GM21390 (cell line): ENCODE data around the gene BCL2A1.
"Not testable (repeated sequence)": the region's sequence is repeated elsewhere in the genome, so short reads cannot be mapped to it uniquely, and the experiment has no call there.

Source experiments
- ATAC-seq: cut with Tn5 transposase; IDR thresholded peaks from one replicate; pipeline ENCODE4 v1.9.1; 2021; ENCODE audit not compliant: unreplicated experiment

BCL2A1 gene

DNA sequence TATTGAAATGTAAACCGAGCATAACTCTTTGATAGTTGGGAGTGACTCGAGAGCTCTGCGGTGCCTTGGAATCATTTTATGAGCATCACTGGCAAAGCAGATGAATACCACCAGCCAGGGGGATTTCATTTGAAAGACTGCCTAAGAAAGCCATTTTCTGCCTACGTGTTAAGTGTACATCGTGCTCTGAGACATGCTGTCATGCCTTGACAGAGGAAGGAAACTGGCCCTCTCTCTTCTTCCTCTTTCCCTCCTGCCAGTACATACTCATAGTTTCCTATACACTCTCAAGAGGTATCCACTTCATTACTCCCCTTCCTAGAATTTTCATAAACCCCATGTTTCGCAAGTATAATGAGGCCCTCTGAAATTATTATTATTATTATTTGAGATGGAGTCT lies 8.8 kb downstream of the BCL2A1 start:
- ATAC-seq = peak; percentile 49

DNA sequence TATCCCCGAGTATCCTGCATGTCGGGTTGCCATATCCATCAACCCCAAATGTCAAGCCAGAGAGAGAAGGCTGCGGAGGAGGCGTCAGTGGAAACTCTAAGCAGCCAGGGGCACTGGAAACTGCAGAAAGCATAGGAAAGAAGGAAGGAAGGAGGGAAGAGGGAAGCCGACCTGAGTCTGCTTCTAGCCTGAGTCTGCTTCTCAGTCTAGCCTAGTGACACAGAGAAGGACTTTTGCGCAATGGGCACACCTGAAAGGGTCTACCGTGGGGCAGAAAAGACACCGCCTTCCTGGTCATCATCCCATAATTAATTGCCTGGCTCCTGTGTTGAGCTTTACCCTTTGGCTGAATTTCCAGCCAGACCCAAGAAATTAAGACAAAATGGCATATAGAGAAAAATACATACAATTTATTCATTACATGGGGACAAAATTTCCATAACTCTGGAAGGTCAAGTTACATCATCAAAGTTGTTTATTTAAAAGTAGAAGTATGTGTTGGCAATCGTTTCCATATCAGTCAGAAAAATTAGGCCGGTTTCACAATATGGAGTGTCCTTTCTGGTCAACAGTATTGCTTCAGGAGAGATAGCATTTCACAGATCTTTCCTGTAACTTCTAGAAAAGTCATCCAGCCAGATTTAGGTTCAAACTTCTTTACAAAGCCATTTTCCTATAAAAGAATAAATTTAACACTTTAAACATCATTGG lies 10.3 kb downstream of the BCL2A1 start:
- ATAC-seq = no peak

DNA sequence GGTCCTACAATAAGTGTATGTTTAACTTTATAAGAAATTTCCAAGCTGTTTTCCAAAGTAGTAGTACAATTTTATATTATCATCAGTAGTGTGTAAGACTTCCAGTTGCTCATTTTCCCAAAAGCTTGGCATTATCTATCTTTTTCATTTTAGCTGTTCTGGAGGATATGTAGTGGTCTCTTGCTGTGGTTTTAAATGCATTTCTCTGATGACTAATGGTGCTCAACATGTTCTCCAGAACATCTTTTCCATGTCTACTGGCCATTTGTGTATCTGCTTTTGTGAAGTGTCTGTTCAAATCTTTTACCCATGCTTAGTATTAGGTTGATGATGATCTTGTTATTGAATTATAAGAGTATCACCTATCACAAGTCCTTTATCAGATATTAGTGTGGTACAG lies 13.3 kb downstream of the BCL2A1 start:
- ATAC-seq = no peak

DNA sequence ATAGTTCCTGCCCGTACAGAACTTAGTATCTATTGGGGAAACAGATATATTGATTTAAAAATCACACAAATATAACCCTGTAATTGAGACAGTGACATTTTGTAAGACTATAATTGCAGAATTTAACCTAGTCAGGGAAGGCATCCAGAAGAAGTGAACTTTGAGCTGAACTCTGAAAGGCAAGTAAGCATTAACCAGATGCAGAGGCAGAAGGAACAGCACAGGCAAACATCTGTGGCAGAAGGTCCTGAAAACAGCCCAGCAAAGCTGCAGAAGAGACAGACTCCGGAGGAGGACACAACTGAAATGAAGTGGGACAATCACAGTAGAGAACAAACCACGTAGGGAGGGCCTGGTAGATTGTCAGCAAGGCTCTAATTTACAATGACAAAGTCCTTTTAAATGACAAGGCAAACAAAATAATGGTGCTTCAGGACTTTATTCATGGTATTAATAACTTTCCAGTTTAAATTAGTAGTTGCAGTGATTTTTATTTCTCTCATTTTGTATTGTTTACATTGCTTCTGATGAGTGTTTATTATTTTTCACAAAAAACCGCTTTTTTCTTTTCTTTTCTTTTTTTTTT lies 14.5 kb downstream of the BCL2A1 start:
- no peak for ATAC-seq

DNA sequence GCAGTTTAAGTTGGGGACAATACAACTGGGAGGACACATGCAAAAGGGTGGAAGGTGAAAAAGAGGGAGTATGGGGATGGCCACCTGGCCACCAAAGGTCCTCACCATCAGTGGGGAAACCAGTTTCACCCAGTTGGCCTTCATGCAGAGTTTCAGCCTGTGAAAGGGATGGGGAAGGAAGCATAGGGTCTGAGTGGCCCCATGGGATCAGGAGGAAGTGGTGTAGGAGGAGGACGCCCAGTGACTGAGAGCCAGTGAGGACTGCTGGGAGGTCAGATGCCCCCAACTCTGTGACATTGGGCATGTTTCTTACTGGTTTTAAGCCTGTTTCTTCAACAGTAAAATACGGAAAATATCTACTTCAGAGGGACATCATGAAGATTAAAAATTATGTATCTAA lies 16.3 kb downstream of the BCL2A1 start:
- ATAC-seq = no peak

DNA sequence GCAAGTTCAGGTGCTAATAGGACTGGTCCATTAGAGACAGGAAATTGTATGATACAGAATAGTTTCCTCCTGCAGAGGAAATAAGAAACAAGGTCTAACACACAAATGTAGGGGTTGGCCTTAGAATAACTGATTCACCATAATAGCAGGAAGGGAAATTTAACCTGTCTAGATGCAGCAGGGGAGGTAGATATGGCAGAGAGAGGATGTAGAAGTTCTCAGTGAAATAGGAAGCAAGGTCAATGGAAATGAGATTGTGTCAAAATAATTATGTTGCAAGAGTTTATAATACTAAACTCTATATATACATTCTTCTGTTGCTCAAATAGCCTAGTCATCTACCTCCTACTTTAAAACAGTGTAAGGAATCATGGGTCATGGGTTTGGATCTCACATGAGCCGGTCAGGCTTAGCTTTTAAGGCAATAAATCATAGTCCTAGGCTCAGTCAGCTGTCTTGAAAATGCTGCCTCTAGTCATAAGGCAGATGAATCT lies 17.0 kb downstream of the BCL2A1 start:
- no peak for ATAC-seq

DNA sequence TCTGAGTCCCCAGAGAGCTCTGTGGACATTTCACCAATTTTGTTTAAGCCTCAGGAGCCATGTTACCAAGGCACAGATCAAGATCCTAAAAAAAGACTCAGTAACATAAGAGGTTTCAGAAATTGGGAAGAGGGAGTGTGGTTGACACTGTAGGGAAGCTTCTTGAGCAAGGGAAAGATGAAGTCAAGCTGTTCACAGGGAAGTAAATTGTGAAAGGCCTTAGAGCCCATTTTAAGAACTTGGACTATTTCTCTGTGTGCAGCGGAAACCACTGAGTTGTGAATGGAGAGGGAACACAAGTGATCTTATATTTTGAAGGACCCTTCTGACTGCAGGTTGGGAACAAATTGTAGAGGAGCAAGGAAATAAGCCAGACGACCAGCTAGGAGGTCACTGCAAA lies 18.7 kb downstream of the BCL2A1 start:
- ATAC-seq = no peak

DNA sequence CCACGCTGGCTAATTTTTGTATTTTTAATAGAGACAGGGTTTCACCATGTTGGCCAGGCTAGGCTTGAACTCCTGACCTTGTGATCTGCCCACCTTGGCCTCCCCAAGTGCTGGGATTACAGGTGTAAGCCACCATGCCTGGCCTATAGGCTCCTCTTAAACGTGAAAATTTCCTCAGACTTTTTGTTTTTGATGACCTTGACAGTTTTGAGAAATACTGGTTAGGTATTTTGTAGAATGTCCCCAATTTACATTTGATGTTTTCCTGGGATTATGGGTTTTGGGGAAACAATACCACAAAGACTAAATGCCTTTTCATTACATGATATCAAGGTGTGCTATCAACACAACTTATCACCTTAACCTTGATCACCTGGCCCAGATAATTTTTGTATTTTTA lies 20.7 kb downstream of the BCL2A1 start:
- ATAC-seq = no peak

DNA sequence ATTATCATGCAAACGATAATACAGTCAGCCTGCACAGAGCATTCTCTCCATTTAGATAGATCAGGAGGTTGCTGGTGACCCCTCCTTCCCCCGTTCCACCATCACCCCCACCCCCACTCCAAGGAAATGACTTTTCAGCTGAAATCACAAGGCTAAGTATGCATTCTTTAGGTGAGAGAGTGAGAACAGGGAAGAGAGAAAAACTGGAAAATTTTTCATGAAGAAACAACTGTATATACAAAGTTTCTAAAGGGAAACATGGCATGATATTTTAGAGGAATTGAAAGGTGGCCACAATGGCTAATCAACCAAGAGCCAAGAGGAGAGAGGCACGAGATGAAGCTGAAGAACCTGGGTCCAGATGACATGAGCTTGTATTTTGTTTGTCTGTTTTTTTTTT lies 22.2 kb downstream of the BCL2A1 start:
- ATAC-seq = no peak

DNA sequence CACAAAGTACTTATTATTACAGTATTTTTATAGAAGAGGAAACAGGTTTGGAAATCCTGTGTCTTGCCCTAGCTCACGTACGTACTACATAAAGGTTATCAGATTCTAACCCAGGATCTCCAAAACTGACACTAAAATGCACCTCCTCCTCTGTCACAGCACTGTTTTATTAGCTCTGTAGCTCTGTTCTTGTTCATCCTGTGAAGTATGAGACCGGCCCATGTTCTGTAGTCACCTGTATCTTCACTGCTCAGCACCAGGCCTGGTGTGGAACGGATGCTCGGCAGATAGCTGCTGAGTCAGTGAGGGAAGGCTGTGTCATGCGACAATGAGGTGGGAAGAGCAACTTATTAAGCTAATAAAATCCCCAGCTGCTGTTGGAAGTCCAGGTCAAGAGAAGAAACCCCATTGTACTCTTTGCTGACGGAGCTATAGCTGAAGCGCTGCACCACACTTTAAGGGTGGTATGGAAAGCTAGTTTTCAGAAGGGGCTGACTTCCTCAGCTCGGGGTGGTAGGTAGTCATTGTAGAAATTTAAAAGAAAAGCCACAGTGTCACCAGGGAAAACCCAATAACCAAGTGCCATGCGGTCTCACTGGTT lies 22.8 kb downstream of the BCL2A1 start:
- no peak for ATAC-seq

DNA sequence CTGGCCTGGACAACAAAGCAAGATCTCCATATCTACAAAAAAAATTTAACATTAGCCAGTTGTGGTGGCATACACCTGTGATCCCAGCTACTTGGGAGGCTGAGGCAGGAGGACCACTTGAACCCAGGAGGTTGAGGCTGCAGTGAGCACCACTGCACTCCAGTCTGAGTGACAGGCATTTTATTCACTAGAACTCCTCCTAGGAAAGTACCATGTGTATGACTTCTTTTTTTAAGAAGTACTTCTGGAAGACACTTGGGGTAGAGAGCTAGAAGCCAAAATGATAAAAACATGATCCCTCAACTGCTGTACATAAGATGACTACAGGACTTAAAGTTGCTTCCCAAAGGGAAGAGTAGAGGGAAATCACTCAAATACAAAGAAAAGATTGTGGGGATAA lies 24.0 kb downstream of the BCL2A1 start:
- ATAC-seq = no peak

DNA sequence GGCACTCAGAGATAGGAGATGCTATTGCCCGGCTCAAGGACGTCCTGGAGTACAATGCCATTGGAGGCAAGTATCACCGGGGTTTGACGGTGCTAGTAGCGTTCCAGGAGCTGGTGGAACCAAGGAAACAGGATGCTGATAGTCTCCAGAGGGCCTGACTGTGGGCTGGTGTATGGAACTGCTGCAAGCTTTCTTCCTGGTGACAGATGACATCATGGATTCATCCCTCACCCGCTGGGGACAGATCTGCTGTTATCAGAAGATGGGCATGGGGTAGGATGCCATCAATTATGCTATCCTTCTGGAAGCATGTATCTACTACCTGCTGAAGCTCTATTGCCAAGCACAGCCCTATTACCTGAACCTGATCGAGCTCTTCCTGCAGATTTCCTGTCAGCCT lies 26.4 kb downstream of the BCL2A1 start:
- no peak for ATAC-seq

DNA sequence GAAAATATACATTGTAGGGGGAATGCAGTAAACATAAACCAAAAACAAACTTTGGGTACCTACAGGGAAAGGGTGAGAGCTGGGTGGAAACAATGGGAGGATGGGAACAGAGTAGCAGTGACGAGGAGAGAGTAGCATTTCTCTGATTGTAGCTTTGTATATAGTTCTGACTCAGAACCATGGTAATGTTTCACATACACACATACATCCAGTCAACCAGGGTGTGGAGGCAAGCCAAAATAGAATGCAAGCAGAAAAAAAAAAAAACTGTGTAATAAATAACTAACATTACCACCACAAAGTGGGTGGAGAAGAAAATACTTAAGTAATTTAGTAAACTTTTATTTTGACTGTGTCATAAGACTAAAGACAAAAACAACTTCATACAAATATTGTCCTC lies 27.2 kb downstream of the BCL2A1 start:
- peak; percentile 90 for ATAC-seq

DNA sequence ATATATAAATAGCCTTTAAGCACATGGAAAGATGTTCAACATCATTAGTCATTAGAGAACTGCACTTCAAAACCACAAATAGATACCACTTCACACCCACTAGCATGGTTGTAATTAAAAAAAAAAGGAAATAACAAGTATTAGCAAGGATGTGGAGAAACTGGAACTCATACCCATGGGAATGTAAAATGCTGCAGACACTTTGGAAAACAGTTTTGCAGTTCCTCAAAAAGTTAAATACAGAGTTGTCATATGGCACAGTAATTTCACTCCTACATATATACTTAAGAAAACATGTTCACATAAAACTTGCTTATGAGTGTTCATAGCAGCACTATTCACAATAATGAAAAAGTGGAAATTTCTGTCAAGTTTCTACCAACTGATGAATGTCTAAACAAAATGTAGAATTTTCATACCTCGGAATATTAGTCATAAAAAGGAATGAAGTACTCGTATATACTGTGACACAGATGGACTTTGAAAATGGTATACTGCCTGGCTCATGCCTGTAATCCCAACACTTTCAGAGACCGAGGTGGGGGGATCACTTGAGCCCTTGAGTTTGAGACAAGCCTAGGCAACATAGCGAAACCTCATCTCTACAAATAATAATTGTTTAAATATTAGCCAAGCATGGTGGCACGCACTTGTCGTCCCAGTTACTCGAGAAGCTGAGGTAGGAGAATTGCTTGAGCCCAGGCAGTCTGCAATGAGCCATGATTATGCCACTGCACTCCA lies 28.1 kb downstream of the BCL2A1 start:
- ATAC-seq = no peak

DNA sequence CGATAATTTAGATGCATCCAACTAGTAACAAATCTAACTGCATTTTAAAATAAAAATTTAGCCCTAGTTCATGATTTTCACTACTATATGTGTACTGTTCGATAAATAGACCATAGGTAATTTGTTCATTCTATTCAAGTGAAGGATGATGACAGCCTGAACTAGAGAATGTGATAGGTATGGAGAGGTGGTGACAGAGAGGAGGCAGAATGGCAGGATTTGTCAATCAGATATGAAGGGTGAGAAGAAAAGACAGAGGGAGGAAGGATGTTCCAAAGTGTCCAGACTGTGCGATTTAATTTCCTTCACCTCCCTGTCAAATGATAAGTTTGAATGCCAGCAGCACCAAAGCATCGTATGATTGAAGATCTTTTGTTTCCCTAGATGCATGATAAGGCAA lies 31.6 kb downstream of the BCL2A1 start:
- ATAC-seq = no peak

DNA sequence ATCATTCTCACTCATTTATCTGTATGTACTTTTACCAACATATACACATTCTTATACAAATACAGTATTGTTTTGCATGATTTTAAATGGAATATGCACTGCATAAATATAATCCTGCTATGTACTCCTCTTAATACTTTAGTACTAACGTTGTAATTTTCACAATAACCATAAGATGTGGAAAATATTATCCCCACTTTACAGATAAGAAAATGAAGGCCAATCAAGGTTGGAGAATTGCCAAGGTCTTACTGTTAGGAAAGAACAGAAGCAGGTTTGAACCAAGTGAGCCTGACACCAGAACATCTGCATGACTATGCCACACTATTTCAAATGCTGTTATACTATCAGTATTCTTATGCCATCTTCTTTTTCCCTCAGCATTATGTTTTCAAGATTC lies 32.9 kb downstream of the BCL2A1 start:
- ATAC-seq = no peak

DNA sequence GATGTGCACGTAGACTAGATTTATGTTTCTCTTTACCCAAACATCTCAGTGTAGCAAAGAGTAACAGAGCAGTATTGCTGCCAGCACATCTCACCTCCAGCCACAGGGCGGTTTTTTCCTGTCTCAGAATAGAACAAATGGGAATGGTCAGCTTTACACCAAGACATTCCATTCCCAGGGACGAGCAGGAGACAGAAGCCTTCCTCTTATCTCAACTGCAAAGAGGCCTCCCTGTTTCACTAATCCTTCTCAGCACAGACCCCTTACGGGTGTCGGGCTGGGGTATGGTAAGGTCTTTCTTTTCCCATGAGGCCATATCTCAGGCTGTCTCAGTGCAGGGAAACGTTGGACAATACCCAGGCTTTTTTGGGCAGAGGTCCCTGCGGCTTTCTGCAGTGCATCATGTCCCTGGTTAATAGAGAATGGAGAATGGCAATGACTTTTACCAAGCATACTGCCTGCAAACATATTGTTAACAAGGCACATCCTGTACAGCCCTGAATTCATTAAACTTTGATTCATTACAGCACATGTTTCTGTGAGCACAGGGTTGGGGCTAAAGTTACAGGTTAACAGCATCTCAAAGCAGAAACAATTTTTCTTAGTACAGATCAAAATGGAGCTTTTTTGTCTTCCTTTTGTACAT lies 35.3 kb downstream of the BCL2A1 start:
- not testable (repeated sequence) for ATAC-seq

DNA sequence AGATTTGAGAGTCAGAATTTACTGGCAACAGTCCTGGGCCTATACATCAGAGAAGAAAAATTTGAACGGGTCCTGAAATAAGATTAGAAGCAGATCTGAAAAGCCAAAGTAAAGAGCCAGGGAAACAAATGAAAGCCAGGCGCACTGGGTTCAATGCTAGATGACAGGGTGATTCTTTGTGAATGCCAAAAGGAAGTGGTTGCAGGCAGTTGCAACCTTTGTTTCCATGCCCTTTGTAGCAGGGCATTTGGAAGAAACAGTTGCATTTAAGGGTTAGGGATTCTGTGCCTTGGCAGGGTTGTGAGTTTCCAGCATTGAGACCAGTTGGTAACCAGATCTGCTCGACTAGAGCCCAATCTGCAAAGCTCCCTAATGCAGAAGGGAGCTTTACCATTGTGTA lies 37.8 kb downstream of the BCL2A1 start:
- no peak for ATAC-seq

DNA sequence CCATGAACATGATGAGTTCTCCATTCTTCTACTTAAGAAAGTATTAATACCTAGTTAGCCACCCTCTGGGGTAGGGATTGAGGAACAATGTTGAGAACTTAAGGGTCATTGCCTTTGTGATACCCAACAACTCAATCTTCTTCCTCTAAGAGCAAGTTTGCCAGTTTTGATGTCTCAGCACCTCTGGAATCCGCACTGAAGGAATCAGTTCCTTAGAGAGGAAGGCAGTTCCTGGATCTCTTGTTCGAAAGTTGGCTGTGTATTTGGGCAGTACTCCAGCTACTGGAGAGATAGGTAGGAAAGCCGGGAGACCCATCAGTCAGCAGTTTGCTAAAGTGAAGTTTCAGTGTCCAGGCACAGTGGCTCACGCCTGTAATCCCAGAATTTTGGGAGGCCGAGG lies 38.5 kb downstream of the BCL2A1 start:
- ATAC-seq = no peak

DNA sequence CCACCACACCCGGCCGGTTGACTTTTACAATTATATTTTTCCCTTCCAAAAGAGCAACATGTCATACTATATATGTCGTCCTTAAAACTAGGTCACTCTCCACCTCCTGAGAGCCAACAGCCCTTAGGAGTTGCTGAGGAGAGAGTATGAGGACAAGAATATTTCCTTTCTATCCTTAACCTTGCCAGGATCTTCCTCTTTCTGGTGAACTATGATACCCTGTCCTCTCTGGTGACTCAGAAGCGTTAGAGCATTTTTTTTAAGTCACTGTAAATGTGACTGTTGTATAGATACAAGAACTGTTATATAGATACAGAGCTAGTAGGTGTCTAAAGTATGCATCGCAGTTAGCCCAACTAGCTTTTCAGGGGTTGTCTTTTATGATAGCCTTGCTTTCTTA lies 40.5 kb downstream of the BCL2A1 start:
- no peak for ATAC-seq

DNA sequence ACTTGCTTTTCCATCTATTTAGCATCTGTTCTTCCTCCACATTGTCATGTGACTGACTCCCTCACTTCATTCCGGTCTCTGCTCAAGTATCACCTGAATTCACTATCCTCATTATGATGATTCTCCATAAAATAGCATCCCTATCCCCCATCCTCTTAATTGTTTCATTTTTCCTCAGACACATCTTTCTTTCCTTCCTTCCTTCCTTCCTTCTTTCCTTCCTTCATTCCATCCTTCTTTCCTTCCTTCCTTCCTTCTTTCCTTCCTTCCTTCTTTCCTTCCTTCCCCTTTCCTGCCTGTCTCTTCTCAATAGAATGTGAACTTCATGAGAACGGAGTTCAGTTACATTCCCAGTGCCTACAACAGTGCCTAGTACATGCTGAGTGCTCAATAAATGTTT lies 41.6 kb downstream of the BCL2A1 start:
- ATAC-seq = no peak
